ENCODE measurements around the gene PRSS35. TPM values are rescaled to one million over a fixed set of nuclear protein-coding genes. Genes with fewer than 3 reads are reported as not detected.

PRSS35 gene, protein sequence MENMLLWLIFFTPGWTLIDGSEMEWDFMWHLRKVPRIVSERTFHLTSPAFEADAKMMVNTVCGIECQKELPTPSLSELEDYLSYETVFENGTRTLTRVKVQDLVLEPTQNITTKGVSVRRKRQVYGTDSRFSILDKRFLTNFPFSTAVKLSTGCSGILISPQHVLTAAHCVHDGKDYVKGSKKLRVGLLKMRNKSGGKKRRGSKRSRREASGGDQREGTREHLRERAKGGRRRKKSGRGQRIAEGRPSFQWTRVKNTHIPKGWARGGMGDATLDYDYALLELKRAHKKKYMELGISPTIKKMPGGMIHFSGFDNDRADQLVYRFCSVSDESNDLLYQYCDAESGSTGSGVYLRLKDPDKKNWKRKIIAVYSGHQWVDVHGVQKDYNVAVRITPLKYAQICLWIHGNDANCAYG
- polyA plus RNA-seq (2012; ENCODE audit: insufficient read depth, insufficient read length, low read depth) = not detected

DNA sequence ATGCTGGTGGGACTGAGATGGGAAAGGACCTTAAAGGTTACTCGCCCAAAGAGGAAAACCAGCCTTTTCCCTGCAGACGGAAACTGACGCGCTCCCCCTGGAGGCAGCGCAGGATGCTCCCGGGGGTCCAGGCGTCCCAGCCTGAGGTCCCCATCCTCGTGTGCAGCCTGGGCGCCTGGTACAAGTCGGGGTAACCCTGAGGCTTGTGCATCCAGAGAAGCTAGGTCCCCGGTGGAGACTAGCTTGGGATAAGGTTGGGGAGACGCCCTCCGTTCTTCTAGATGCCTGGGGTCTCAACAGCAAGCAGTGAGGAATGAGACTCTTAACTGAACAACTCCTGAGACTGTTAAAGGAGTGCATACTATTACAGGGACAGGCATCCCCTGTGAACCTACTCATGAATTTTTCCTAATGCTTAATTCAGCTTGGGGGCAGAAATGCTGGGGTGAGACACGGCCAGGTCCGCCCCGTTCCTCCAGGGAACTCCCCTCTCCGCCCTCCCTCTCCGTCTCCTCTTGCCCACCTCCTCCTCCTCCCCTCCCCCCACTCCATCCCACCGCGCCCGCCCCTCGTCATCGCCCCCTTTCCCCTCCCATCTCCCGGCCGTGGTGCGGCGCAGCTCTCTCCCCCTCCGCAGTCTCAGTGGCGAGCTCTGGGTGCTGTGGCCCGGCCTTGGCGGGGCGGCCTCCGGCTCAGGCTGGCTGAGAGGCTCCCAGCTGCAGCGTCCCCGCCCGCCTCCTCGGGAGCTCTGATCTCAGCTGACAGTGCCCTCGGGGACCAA is at the start of gene PRSS35:
TSS of gene PRSS35 (plus strand) at position 634 of the 781 bp plus-strand sequence. CDS start 10,908 bp downstream, outside the sequence.
- DNase-seq = peak; percentile 78
- TF ChIP-seq, protein P1, sequence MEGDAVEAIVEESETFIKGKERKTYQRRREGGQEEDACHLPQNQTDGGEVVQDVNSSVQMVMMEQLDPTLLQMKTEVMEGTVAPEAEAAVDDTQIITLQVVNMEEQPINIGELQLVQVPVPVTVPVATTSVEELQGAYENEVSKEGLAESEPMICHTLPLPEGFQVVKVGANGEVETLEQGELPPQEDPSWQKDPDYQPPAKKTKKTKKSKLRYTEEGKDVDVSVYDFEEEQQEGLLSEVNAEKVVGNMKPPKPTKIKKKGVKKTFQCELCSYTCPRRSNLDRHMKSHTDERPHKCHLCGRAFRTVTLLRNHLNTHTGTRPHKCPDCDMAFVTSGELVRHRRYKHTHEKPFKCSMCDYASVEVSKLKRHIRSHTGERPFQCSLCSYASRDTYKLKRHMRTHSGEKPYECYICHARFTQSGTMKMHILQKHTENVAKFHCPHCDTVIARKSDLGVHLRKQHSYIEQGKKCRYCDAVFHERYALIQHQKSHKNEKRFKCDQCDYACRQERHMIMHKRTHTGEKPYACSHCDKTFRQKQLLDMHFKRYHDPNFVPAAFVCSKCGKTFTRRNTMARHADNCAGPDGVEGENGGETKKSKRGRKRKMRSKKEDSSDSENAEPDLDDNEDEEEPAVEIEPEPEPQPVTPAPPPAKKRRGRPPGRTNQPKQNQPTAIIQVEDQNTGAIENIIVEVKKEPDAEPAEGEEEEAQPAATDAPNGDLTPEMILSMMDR (IDR thresholded peaks at IDR 0.05; ENCODE audit: low read depth, low read length) = peak; percentile 90
- Histone ChIP-seq H3K4me1 (peaks cover 2% of the 10 kb centered on the region; the same call in 1 of the 2 replicates), H3K27me3 (no peaks in the 10 kb centered on the region), H3K4me3 (ENCODE audit: low read depth, low read length) (peak within 1 kb of the TSS; percentile 74), H3K9me3 (no peaks in the 10 kb centered on the region), H3K36me3 (no peaks in the 10 kb centered on the region)

DNA sequence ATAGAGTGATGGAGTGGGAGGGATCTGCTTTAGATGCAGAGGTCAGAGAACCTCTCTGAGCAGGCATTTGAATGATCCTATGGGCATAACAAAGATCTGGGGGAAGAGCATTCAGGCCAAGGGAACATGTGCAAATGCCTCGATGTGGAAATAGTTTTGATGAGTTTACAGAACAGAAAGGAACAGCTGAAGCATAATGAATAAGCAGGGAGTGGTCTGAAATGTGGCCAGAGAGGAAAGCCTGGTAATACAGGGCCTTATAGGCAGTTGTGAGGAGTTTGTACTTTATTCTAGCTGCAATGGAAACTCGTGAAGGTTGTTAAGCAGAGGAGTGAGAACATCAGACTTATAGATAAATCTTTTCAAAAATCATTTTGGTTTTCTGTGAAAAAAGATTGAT is 48.4 kb upstream of the PRSS35 start:
- Histone ChIP-seq H3K4me1 (no peaks in the 10 kb centered on the region), H3K27me3 (no peaks in the 10 kb centered on the region), H3K4me3 (ENCODE audit: low read depth, low read length) (no peak overlapping the region), H3K36me3 (no peaks in the 10 kb centered on the region), H3K9me3 (no peaks in the 10 kb centered on the region)
- TF ChIP-seq, protein P1 (IDR thresholded peaks at IDR 0.05; ENCODE audit: low read depth, low read length) = no peak
- no peak for DNase-seq

DNA sequence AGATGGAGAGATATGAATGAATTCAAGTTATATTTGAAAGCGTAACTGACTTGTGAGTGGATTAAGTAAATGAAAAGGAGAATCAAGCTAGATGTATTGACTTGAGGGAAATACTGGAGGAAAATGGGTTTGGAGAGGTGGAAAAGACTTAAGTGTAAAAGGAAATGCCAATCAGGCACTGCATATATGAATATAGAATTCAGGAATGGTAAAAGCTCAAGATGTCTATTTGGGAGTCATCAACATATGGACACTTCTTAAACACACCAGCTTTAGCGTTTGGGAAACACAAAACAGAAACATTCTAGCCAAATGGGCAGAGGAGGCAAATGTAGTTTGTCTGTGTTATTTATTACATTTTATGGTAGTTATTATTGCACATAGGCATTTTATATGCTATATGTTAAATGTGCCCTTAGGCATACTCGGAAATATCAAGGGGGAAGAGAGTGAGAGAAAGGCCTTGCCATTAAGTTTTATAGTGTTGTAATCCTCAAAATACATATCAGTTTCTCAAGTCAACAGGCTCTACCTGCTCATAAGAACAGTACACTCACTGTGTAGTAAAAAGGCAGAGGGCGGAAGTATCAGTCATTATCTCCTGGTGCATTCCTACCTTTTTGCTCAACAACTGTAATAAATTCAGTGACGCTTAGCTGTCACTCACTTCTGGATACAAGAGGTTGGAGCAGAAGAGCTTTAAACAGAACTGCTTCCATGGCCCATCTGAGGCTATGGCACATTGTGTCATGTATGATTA is 47.8 kb upstream of the PRSS35 start:
- Histone ChIP-seq H3K4me3 (ENCODE audit: low read depth, low read length) (no peak overlapping the region), H3K36me3 (no peaks in the 10 kb centered on the region), H3K27me3 (no peaks in the 10 kb centered on the region), H3K9me3 (no peaks in the 10 kb centered on the region), H3K4me1 (no peaks in the 10 kb centered on the region)
- TF ChIP-seq, protein P1 (IDR thresholded peaks at IDR 0.05; ENCODE audit: low read depth, low read length) = no peak
- no peak for DNase-seq

DNA sequence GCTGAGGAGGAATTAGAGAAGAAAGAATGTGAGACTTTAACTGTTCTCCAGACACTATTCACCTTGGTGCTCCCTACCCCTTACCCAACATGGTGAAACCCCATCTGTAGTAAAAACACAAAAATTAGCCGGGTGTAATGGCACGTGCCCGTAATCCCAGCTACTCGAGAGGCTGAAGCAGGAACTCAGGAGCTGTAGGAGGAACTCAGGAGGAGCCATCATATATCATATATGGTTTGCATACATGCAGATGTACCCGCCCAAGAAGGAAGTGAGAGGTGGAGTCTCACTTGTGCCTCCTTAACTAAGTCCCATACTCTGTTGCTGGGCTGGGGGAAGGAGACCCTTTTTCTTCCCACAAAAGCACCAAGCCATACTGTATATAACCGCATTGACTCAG is 46.0 kb upstream of the PRSS35 start:
- no peak overlapping the region for H3K4me3 ChIP-seq (ENCODE audit: low read depth, low read length)
- no peaks in the 10 kb centered on the region for H3K9me3 ChIP-seq
- H3K27me3 ChIP-seq = no peaks in the 10 kb centered on the region
- no peak for DNase-seq
- TF ChIP-seq, protein P1 (IDR thresholded peaks at IDR 0.05; ENCODE audit: low read depth, low read length) = no peak
- no peaks in the 10 kb centered on the region for H3K4me1 ChIP-seq
- H3K36me3 ChIP-seq = no peaks in the 10 kb centered on the region

DNA sequence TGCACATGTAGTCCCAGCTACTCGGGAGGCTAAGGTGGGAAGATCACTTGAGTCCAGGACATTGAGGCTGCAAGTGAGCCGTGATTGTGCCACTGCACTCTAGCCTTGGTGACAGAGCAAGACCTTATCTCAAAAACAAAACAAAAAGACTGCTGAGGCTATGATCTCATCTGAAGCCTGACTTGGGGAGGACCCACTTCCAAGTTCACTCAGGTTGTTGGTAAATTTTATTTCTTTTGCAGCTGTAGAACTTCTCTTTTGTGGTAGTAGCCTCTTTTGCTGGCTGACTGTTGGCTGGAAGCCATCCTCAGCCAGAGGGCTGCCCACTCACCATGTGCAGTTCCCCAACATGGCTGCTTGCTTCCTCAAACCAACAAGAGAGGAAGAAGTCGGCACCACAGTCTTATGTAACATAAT is 44.7 kb upstream of the PRSS35 start:
- TF ChIP-seq, protein P1 (IDR thresholded peaks at IDR 0.05; ENCODE audit: low read depth, low read length) = no peak
- no peaks in the 10 kb centered on the region for H3K4me1 ChIP-seq

More for the DNA sequence above, 44.7 kb upstream of the PRSS35 start:
- no peak overlapping the region for H3K4me3 ChIP-seq (ENCODE audit: low read depth, low read length)
- H3K27me3 ChIP-seq = no peaks in the 10 kb centered on the region
- no peak for DNase-seq
- no peaks in the 10 kb centered on the region for H3K9me3 ChIP-seq
- H3K36me3 ChIP-seq = no peaks in the 10 kb centered on the region
